PC-3 (cell line): ENCODE measurements around the gene ESR1. TPM values are rescaled to one million over a fixed set of nuclear protein-coding genes. Genes with fewer than 3 reads are reported as not detected.

Source experiments
- ATAC-seq: fragments of 200-7000 bp; cut with Tn5 transposase; 2 replicates; pipeline ENCODE4 v1.9.1; 2020; ENCODE audit warnings: mild to moderate bottlenecking, moderate library complexity
- BruUV-seq: library from RNA; stranded (reverse); fragments of 400-500 nt; replicated peaks from 2 replicates; lab custom pipeline; 2021; lab: Mats Ljungman, UMichigan
- CTCF ChIA-PET: fragments of 300-600 bp; sonication (Branson Sonifier 250); formaldehyde crosslinking; loops from one replicate; lab custom pipeline; 2022; ENCODE audit warnings: antibody characterized with exemption; lab: Charles Lee
- POLR2A ChIA-PET: fragments of 300-600 bp; sonication (Branson Sonifier 250); formaldehyde crosslinking; loops from one replicate; lab custom pipeline; 2022; ENCODE audit warnings: antibody characterized with exemption; ENCODE audit not compliant: unreplicated experiment; lab: Charles Lee
- DNase-seq: peaks from one replicate; pipeline ENCODE4 v3.0.0-alpha.2; 2015
- H2AFZ ChIP-seq: fragments of 300-600 bp; sonication (generic); 2 replicates; pipeline ENCODE4 v1.6.0; 2016; ENCODE audit warnings: antibody characterized with exemption, low read length
- H3F3A ChIP-seq: fragments of 300-600 bp; sonication (generic); one replicate; pipeline ENCODE4 v1.6.0; 2017; ENCODE audit warnings: antibody characterized with exemption, low read length, control low read depth, mild to moderate bottlenecking; ENCODE audit not compliant: unreplicated experiment
- H3K27ac ChIP-seq: fragments of 300-600 bp; sonication (generic); 2 replicates; pipeline ENCODE4 v1.5.1; 2016; ENCODE audit warnings: mild to moderate bottlenecking, low read length
- H3K27me3 ChIP-seq: fragments of 300-600 bp; sonication (generic); 2 replicates; pipeline ENCODE4 v1.6.1; 2016; ENCODE audit warnings: low read length, mixed read lengths
- H3K36me3 ChIP-seq: fragments of 300-600 bp; sonication (generic); 2 replicates; pipeline ENCODE4 v1.6.1; 2016; ENCODE audit warnings: low read depth, mixed run types, low read length, mixed read lengths
- H3K4me1 ChIP-seq: fragments of 300-600 bp; sonication (generic); 2 replicates; pipeline ENCODE4 v1.5.1; 2016; ENCODE audit warnings: low read length; ENCODE audit not compliant: insufficient read depth
- H3K4me2 ChIP-seq: fragments of 300-600 bp; sonication (generic); 2 replicates; pipeline ENCODE4 v1.6.0; 2016; ENCODE audit warnings: low read length
- H3K4me3 ChIP-seq: fragments of 300-600 bp; sonication (generic); 2 replicates; pipeline ENCODE4 v1.5.1; 2016; ENCODE audit warnings: mild to moderate bottlenecking, low read length, mixed read lengths
- H3K79me2 ChIP-seq: fragments of 300-600 bp; sonication (generic); 2 replicates; pipeline ENCODE4 v1.6.1; 2017; ENCODE audit warnings: low read length, mixed read lengths
- H3K9ac ChIP-seq: fragments of 300-600 bp; sonication (generic); 2 replicates; pipeline ENCODE4 v1.6.0; 2016; ENCODE audit warnings: mild to moderate bottlenecking, low read length
- H3K9me2 ChIP-seq: fragments of 300-600 bp; sonication (generic); replicated peaks from 2 replicates; pipeline ENCODE4 v1.6.1; 2016; ENCODE audit warnings: mixed run types, low read length, mixed read lengths
- H3K9me3 ChIP-seq: fragments of 300-600 bp; sonication (generic); 2 replicates; pipeline ENCODE4 v1.6.1; 2016; ENCODE audit warnings: low read length, mixed read lengths
- H4K20me1 ChIP-seq: fragments of 300-600 bp; sonication (generic); 2 replicates; pipeline ENCODE4 v1.6.1; 2016; ENCODE audit warnings: low read length, mixed read lengths
- EZH2 ChIP-seq: fragments of 300-600 bp; sonication (generic); IDR thresholded peaks from one replicate; pipeline ENCODE4 v1.6.1; 2017; ENCODE audit warnings: antibody characterized with exemption, mild to moderate bottlenecking, low read length; ENCODE audit not compliant: unreplicated experiment
- EZH2phosphoT487 ChIP-seq: fragments of 300-600 bp; sonication (generic); IDR thresholded peaks from 2 replicates; pipeline ENCODE4 v1.6.1; 2018; ENCODE audit warnings: mild to moderate bottlenecking, antibody characterized with exemption, low read length, borderline replicate concordance
- intact Hi-C: fragments of 100-400 bp; cut with micrococcal nuclease; formaldehyde crosslinking; loops from 2 replicates; pipeline ENCODE4 v1.9.0; 2023
- total RNA-seq: library from RNA; depleted of rRNA; stranded (reverse); fragments of >200 nt; gene quantifications from 2 replicates; pipeline ENCODE4 v1.2.3, GENCODE V29; 2014
- TF ChIP-seq, protein P1 (sequence below): fragments of 300-600 bp; sonication (generic); conservative IDR thresholded peaks from 2 replicates; pipeline ENCODE4 v1.5.1; 2017; ENCODE audit warnings: antibody characterized with exemption, low read depth, mild to moderate bottlenecking, low read length

Gene ESR1
- total RNA-seq, 1 experiment from 2014 or later = 5.9 TPM

DNA sequence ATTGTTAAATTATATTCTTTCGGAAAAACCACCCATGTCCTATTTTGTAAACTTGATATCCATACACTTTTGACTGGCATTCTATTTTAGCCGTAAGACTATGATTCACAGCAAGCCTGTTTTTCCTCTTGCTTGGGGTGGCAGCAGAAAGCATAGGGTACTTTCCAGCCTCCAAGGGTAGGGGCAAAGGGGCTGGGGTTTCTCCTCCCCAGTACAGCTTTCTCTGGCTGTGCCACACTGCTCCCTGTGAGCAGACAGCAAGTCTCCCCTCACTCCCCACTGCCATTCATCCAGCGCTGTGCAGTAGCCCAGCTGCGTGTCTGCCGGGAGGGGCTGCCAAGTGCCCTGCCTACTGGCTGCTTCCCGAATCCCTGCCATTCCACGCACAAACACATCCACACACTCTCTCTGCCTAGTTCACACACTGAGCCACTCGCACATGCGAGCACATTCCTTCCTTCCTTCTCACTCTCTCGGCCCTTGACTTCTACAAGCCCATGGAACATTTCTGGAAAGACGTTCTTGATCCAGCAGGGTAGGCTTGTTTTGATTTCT, 2.1 kb upstream of the ESR1 start:
- no peaks in the 10 kb centered on the region for H3K9me2 ChIP-seq
- H4K20me1 ChIP-seq = no peaks in the 10 kb centered on the region
- H3K36me3 ChIP-seq = no peaks in the 10 kb centered on the region
- peaks cover 17% of the 10 kb centered on the region for H3K27me3 ChIP-seq
- no peaks in the 10 kb centered on the region for H3F3A ChIP-seq
- peak overlapping the region; percentile 29; the same call in 1 of the 2 replicates for H3K27ac ChIP-seq
- ChIA-PET CTCF (no interaction called here), POLR2A (no interaction called here)
- peak overlapping the region; percentile 61 for H3K4me3 ChIP-seq
- DNase-seq = no peak
- peaks cover 17% of the 10 kb centered on the region for H3K4me1 ChIP-seq
- peaks cover 15% of the 10 kb centered on the region for H3K79me2 ChIP-seq
- no peaks in the 10 kb centered on the region for H3K9me3 ChIP-seq
- TF ChIP-seq, protein P1, sequence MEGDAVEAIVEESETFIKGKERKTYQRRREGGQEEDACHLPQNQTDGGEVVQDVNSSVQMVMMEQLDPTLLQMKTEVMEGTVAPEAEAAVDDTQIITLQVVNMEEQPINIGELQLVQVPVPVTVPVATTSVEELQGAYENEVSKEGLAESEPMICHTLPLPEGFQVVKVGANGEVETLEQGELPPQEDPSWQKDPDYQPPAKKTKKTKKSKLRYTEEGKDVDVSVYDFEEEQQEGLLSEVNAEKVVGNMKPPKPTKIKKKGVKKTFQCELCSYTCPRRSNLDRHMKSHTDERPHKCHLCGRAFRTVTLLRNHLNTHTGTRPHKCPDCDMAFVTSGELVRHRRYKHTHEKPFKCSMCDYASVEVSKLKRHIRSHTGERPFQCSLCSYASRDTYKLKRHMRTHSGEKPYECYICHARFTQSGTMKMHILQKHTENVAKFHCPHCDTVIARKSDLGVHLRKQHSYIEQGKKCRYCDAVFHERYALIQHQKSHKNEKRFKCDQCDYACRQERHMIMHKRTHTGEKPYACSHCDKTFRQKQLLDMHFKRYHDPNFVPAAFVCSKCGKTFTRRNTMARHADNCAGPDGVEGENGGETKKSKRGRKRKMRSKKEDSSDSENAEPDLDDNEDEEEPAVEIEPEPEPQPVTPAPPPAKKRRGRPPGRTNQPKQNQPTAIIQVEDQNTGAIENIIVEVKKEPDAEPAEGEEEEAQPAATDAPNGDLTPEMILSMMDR = no peak
- TF ChIP-seq EZH2 (no peak), EZH2phosphoT487 (no peak)
- peak overlapping the region; percentile 8; the same call in 1 of the 2 replicates for H3K9ac ChIP-seq
- H2AFZ ChIP-seq = peak overlapping the region; percentile 92
- H3K4me2 ChIP-seq = peak overlapping the region; percentile 82
- intact Hi-C loops = no loop called here
- no TSS peak for BruUV-seq
- no peak for ATAC-seq

DNA sequence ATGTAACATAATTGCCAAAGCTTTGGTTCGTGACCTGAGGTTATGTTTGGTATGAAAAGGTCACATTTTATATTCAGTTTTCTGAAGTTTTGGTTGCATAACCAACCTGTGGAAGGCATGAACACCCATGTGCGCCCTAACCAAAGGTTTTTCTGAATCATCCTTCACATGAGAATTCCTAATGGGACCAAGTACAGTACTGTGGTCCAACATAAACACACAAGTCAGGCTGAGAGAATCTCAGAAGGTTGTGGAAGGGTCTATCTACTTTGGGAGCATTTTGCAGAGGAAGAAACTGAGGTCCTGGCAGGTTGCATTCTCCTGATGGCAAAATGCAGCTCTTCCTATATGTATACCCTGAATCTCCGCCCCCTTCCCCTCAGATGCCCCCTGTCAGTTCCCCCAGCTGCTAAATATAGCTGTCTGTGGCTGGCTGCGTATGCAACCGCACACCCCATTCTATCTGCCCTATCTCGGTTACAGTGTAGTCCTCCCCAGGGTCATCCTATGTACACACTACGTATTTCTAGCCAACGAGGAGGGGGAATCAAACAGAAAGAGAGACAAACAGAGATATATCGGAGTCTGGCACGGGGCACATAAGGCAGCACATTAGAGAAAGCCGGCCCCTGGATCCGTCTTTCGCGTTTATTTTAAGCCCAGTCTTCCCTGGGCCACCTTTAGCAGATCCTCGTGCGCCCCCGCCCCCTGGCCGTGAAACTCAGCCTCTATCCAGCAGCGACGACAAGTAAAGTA, 547 bp upstream of the ESR1 start:
- intact Hi-C loops = no loop called here
- ATAC-seq = no peak

More for the DNA sequence above, 547 bp upstream of the ESR1 start:
- Histone ChIP-seq H4K20me1 (no peaks in the 10 kb centered on the region), H3K79me2 (peaks cover 22% of the 10 kb centered on the region), H3K4me3 (no peak overlapping the region), H3K4me2 (no peak overlapping the region; the same call in 1 of the 2 replicates), H3K36me3 (no peaks in the 10 kb centered on the region), H3K27ac (peak overlapping the region; percentile 18; the same call in 1 of the 2 replicates), H3F3A (no peaks in the 10 kb centered on the region), H3K9me3 (no peaks in the 10 kb centered on the region), H3K9me2 (no peaks in the 10 kb centered on the region), H2AFZ (no peak overlapping the region), H3K4me1 (peaks cover 17% of the 10 kb centered on the region), H3K27me3 (peaks cover 31% of the 10 kb centered on the region), H3K9ac (no peak overlapping the region)
- CTCF ChIA-PET = no interaction called here
- TF ChIP-seq, protein P1 = no peak
- no TSS peak for BruUV-seq
- no peak for DNase-seq
- POLR2A ChIA-PET = no interaction called here
